ENCODE measurements around the gene CEP68.
A peak's percentile ranks its signal among the peaks of the same experiment; 100 is the strongest.

The CEP68 gene

DNA sequence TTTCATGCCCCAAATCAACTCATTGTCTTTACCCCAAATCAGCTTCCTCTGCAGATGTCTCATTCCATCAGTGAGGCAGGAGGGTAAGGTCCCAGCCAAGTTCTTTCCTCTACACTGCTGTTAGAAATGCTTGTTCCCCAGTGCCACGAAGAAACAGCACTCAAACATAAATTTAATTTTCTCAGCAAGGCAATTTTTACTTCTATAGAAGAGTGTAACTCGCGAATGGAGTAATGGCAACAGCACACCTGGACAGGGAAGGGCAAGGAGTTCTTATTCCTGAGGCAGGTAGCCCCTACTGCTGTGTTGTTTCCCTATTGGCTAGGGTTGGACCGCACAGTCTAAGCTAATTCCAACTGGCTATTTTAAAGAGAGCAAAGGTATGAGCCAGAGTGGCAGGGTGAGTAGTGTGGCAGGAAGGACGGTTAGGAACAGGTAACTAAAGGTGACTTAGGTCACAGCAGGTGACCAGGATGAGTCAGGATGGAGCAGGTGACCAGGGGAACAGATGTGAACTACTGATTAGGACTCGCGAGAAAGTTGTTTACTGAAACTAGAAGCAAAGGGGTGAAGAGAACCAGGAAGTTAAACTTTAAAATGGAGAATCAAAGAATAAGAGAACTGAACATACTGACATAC, 12.0 kb upstream of the CEP68 start:
- Histone ChIP-seq H3K36me3 (ENCODE audit: control insufficient read depth in 1 of 2, insufficient read depth in 2 of 2, low read length in 2 of 2) (no peaks in the 10 kb centered on the region), H3K27me3 (ENCODE audit: control insufficient read depth in 1 of 2, insufficient read depth in 2 of 2, low read length in 2 of 2) (no peaks in the 10 kb centered on the region)

DNA sequence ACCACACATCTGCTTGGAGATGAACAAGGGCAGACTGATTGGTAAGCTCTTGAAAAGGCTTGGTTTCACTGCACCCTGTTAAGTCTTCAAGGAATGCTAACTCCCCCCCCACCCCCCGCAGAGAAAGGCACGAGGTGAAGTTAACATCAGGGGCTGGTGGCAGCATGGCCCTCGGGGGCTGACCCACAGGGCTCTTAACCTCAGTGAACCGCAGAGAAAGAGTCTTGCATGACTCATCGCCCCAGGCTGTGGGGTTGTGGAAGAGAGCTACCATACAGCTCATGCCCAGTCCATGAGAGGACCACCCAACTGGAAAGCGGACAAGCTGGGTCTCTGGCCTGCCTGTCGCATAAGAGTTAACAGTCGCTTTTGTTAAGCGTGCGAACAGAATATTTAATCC, 10.6 kb upstream of the CEP68 start:
- H3K27ac ChIP-seq (ENCODE audit: low read depth, low read length): no peak overlapping the region
- no peak overlapping the region for H3K4me3 ChIP-seq (ENCODE audit: low read depth in 1 of 2, low read length in 2 of 2)
- H3K4me1 ChIP-seq (ENCODE audit: control insufficient read depth in 1 of 2, insufficient read depth in 2 of 2, low read length in 2 of 2): no peaks in the 10 kb centered on the region
- no peaks in the 10 kb centered on the region for H3K27me3 ChIP-seq (ENCODE audit: control insufficient read depth in 1 of 2, insufficient read depth in 2 of 2, low read length in 2 of 2)
- H3K36me3 ChIP-seq (ENCODE audit: control insufficient read depth in 1 of 2, insufficient read depth in 2 of 2, low read length in 2 of 2): no peaks in the 10 kb centered on the region
- H3K9ac ChIP-seq (ENCODE audit: low read depth in 1 of 2, low read length in 2 of 2): no peak overlapping the region
- H3K9me3 ChIP-seq (ENCODE audit: control insufficient read depth in 1 of 2, low read length in 2 of 2): peaks cover 5 to 9% of the 10 kb centered on the region in 2 donors

More for the DNA sequence above, 12.0 kb upstream of the CEP68 start:
- H3K9me3 ChIP-seq (ENCODE audit: control insufficient read depth in 1 of 2, low read length in 2 of 2): peaks cover 5 to 9% of the 10 kb centered on the region in 2 donors
- H3K4me1 ChIP-seq (ENCODE audit: control insufficient read depth in 1 of 2, insufficient read depth in 2 of 2, low read length in 2 of 2): peaks cover 0 to 3% of the 10 kb centered on the region in 2 donors
- no peak overlapping the region for H3K4me3 ChIP-seq (ENCODE audit: low read depth in 1 of 2, low read length in 2 of 2)
- no peak overlapping the region for H3K9ac ChIP-seq (ENCODE audit: low read depth in 1 of 2, low read length in 2 of 2)
- H3K27ac ChIP-seq (ENCODE audit: low read depth, low read length): no peak overlapping the region

DNA sequence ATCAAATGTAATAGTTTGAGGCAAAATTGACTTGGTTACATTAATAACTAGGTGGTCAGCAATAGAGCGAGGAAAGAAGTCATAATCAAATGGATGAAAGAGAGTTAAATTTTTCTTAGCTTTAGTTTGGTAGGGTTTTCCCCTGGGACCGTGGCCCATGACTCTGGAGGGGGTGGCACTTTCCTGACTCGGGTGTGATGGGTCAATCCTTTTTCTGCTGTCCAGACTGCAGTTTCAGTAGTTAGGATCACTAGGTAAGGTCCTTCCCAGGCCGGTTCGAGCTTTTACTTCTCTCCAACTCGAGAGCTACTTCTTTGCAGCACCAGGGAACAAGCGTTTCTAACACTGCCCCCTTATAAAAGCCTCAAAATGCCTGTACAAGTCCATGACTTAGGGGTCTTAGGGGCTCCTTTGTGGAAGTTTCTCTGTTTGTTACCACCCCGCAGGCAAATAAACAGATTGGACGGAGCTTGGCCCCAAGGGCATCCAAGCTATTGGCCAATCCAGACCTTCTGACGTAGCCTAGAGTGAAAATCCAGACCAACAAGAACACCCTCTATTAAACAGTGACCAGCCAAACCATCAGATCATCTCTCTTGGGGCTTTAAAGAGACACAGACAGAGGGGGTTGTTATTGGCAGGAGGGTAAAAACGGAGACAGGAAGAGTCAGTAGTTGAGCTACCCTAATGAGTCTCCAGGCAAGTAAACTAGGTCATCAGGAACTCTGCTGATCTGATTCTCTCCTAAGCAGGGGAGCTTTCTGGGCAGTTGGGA, 9.4 kb upstream of the CEP68 start:
- H3K4me1 ChIP-seq (ENCODE audit: control insufficient read depth in 1 of 2, insufficient read depth in 2 of 2, low read length in 2 of 2): no peaks in the 10 kb centered on the region
- no peaks in the 10 kb centered on the region for H3K36me3 ChIP-seq (ENCODE audit: control insufficient read depth in 1 of 2, insufficient read depth in 2 of 2, low read length in 2 of 2)
- no peak overlapping the region for H3K27ac ChIP-seq (ENCODE audit: low read depth, low read length)
- H3K4me3 ChIP-seq (ENCODE audit: low read depth in 1 of 2, low read length in 2 of 2): no peak overlapping the region
- no peaks in the 10 kb centered on the region for H3K27me3 ChIP-seq (ENCODE audit: control insufficient read depth in 1 of 2, insufficient read depth in 2 of 2, low read length in 2 of 2)
- no peak overlapping the region for H3K9ac ChIP-seq (ENCODE audit: low read depth in 1 of 2, low read length in 2 of 2)
- H3K9me3 ChIP-seq (ENCODE audit: control insufficient read depth in 1 of 2, low read length in 2 of 2): peaks cover 5 to 9% of the 10 kb centered on the region in 2 donors

DNA sequence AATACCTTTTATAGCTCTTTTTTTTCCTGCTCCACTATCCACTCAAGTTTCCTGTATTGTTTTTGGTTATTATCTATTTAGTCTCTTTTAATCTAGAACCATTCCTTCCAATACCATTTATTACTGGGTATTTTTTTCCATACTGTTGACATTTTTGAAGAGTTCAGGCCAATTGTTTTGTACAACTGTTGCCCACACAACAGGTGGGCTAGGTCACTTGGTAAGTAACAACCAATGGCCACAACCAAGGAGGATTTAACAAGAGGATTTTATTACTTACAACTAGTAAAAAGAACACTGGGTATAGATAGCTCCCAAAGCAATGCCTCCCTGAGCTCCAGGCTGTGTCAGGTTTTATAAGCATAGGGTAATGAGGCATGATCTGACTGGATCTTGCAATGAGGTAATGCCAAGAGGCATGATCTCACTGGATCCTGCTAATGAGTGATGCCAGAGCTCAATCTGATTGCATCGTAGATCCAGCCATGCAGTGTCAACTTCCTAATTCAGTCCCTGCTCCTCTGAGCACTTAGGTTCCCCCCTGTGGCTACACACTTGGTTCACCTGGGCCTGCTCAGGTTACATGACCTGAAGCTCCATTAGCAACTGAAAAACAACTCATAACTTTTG, 7.1 kb upstream of the CEP68 start:
- no peak overlapping the region for H3K27ac ChIP-seq (ENCODE audit: low read depth, low read length)
- no peak overlapping the region for H3K4me3 ChIP-seq (ENCODE audit: low read depth in 1 of 2, low read length in 2 of 2)
- no peaks in the 10 kb centered on the region for H3K36me3 ChIP-seq (ENCODE audit: control insufficient read depth in 1 of 2, insufficient read depth in 2 of 2, low read length in 2 of 2)
- no peaks in the 10 kb centered on the region for H3K27me3 ChIP-seq (ENCODE audit: control insufficient read depth in 1 of 2, insufficient read depth in 2 of 2, low read length in 2 of 2)
- H3K9me3 ChIP-seq (ENCODE audit: control insufficient read depth in 1 of 2, low read length in 2 of 2): peaks cover 2 to 3% of the 10 kb centered on the region in 2 donors
- no peak overlapping the region for H3K9ac ChIP-seq (ENCODE audit: low read depth in 1 of 2, low read length in 2 of 2)
- peaks cover 0 to 6% of the 10 kb centered on the region in 2 donors for H3K4me1 ChIP-seq (ENCODE audit: control insufficient read depth in 1 of 2, insufficient read depth in 2 of 2, low read length in 2 of 2)

DNA sequence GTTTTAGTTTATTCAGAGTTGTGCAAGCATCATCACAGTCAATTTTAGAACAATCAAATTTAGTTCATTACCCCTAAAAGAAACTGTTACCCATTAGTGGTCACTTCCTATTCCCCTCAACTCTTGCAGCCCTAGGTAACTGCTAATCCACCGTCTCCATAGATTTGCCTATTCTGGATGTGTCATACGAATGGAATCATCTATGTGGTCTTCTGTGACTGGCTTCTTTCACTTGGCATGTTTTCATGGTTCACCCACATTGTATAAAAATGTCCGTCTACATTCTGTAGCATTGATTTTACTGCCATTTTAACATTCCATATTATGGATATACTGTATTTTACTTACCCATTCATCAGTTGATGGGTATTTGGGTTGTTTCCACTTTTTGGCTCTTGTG, 5.3 kb upstream of the CEP68 start:
- no peak overlapping the region for H3K4me3 ChIP-seq (ENCODE audit: low read depth in 1 of 2, low read length in 2 of 2)
- no peak overlapping the region for H3K27ac ChIP-seq (ENCODE audit: low read depth, low read length)
- H3K9me3 ChIP-seq (ENCODE audit: control insufficient read depth in 1 of 2, low read length in 2 of 2): no peaks in the 10 kb centered on the region
- no peak overlapping the region for H3K9ac ChIP-seq (ENCODE audit: low read depth in 1 of 2, low read length in 2 of 2)
- H3K36me3 ChIP-seq (ENCODE audit: control insufficient read depth in 1 of 2, insufficient read depth in 2 of 2, low read length in 2 of 2): no peaks in the 10 kb centered on the region
- peaks cover 13 to 19% of the 10 kb centered on the region in 2 donors for H3K4me1 ChIP-seq (ENCODE audit: control insufficient read depth in 1 of 2, insufficient read depth in 2 of 2, low read length in 2 of 2)
- no peaks in the 10 kb centered on the region for H3K27me3 ChIP-seq (ENCODE audit: control insufficient read depth in 1 of 2, insufficient read depth in 2 of 2, low read length in 2 of 2)

DNA sequence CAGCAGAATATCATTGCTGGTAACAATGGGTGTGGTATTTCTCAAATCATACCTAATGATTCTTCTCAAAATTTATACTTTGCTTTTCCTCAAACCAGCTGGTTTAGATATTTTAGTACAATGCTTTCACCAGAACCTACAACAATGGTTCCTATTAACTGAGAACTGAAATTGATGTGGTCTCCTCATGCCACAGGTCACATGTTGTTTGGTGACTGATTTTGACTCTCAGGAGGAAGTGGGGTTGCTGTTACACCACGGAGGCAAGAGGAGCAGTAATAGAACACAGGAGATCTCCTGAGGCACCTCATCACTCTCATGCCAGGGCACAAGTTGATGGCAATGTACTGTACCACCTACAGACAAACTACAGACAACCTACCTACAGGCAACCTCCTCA, 3.0 kb upstream of the CEP68 start:
- Histone ChIP-seq H3K4me1 (ENCODE audit: control insufficient read depth in 1 of 2, insufficient read depth in 2 of 2, low read length in 2 of 2) (peaks cover 24 to 26% of the 10 kb centered on the region in 2 donors), H3K27me3 (ENCODE audit: control insufficient read depth in 1 of 2, insufficient read depth in 2 of 2, low read length in 2 of 2) (no peaks in the 10 kb centered on the region), H3K27ac (ENCODE audit: low read depth, low read length) (no peak overlapping the region), H3K4me3 (ENCODE audit: low read depth in 1 of 2, low read length in 2 of 2) (no peak overlapping the region), H3K36me3 (ENCODE audit: control insufficient read depth in 1 of 2, insufficient read depth in 2 of 2, low read length in 2 of 2) (no peaks in the 10 kb centered on the region), H3K9ac (ENCODE audit: low read depth in 1 of 2, low read length in 2 of 2) (no peak overlapping the region), H3K9me3 (ENCODE audit: control insufficient read depth in 1 of 2, low read length in 2 of 2) (no peaks in the 10 kb centered on the region)

DNA sequence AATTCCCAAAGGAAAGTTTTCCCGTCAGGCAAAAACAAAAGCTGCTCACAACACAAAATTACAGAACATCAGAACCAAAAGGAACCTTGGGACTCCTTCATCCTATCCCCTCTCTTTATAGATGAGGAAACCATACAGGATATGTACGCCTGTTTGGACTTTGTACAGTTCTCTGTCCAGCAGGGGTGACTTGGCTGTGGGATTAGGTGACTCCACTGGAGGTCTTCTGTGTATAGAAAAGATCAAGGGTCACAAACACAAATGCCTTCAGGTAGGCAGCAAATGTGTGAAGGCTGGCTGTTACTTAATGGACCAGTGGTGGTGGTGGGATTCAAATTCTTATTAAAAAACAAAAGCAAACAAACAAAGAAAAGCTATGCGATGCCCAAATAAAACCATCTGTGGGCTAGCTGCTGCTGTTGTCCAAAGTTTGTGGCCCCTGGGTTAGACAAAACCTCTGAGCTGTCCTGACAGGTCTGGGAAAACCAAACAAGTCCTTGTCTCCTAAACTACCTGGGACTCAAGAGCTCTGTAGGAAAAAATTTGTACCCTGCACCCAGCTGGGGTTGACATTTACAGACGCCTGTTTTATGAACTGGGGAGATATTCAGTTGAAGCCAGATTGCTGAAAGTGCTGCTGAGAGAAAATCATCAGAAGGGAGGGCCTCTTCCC, 1.3 kb upstream of the CEP68 start:
- no peak overlapping the region for H3K27ac ChIP-seq (ENCODE audit: low read depth, low read length)

DNA sequence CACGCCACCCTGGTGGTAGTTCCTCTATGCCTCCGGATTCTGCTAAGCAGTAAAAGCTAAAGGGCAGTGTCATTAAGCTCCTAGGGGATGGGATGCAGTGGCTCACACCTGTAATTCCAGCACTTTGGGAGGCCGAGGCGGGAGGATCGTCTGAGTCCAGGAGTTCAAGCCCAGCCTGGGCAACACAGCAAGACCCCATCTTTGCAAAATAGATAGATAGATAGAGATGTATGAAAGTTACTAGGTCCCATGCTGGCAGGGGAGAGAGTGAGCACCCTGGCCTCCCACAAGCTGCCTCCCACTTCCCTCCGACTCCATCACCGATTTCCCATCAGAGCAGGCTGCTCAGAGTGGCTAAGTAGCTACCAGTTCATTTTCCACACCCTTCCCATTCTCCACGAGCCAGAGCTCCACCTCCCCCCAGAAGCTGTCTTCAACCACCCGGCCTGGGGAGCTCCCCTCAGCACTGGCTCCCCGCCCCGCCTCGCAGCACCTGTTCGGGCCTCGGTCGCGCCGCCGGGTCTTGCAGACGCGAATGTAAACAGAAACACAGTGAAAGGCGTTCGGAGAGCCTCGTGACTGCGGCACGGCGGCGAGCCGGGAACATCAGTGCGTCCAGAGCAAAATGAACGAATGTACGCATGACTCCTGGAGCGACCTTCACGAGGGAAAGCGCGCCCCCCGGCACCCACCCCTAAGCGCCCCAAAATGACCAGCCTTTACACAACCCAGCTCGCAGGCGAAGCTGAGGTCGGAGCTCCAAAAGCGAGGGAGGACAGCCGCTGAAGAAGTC, 598 bp upstream of the CEP68 start:
- no peaks in the 10 kb centered on the region for H3K9me3 ChIP-seq (ENCODE audit: control insufficient read depth in 1 of 2, low read length in 2 of 2)
- H3K4me1 ChIP-seq (ENCODE audit: control insufficient read depth in 1 of 2, insufficient read depth in 2 of 2, low read length in 2 of 2): peaks cover 29 to 35% of the 10 kb centered on the region in 2 donors
- H3K4me3 ChIP-seq (ENCODE audit: low read depth in 1 of 2, low read length in 2 of 2): peak overlapping the region; percentile 80 to 84
- no peaks in the 10 kb centered on the region for H3K27me3 ChIP-seq (ENCODE audit: control insufficient read depth in 1 of 2, insufficient read depth in 2 of 2, low read length in 2 of 2)
- H3K9ac ChIP-seq (ENCODE audit: low read depth in 1 of 2, low read length in 2 of 2): peak overlapping the region; percentile 60 to 61
- peak overlapping the region; percentile 64 for H3K27ac ChIP-seq (ENCODE audit: low read depth, low read length)
- H3K36me3 ChIP-seq (ENCODE audit: control insufficient read depth in 1 of 2, insufficient read depth in 2 of 2, low read length in 2 of 2): no peaks in the 10 kb centered on the region

More for the DNA sequence above, 1.3 kb upstream of the CEP68 start:
- H3K4me3 ChIP-seq (ENCODE audit: low read depth in 1 of 2, low read length in 2 of 2): peak overlapping the region; percentile 80 to 84
- H3K36me3 ChIP-seq (ENCODE audit: control insufficient read depth in 1 of 2, insufficient read depth in 2 of 2, low read length in 2 of 2): no peaks in the 10 kb centered on the region
- H3K9ac ChIP-seq (ENCODE audit: low read depth in 1 of 2, low read length in 2 of 2): peak overlapping the region in 1 of 2 donors; percentile 60
- no peaks in the 10 kb centered on the region for H3K9me3 ChIP-seq (ENCODE audit: control insufficient read depth in 1 of 2, low read length in 2 of 2)
- H3K27me3 ChIP-seq (ENCODE audit: control insufficient read depth in 1 of 2, insufficient read depth in 2 of 2, low read length in 2 of 2): no peaks in the 10 kb centered on the region
- peaks cover 29 to 35% of the 10 kb centered on the region in 2 donors for H3K4me1 ChIP-seq (ENCODE audit: control insufficient read depth in 1 of 2, insufficient read depth in 2 of 2, low read length in 2 of 2)

DNA sequence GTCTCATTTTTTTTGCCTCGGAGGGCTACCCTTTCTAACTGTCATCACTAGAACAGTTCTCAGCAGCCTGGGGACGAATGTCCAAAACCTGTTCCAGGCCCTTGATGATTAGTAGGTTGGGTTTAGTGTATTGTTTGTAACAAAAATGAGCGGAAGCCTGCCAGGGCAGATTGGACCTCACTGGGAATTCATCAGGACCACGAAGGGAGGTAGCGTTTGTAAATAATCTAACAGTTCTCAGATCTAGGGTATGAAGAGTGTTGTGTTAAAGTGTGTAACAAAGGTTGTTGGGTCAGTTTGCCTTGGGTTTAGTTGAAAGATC, 799 bp downstream of the CEP68 start:
- no peaks in the 10 kb centered on the region for H3K36me3 ChIP-seq (ENCODE audit: control insufficient read depth in 1 of 2, insufficient read depth in 2 of 2, low read length in 2 of 2)
- peak overlapping the region; percentile 58 for H3K27ac ChIP-seq (ENCODE audit: low read depth, low read length)
- no peaks in the 10 kb centered on the region for H3K27me3 ChIP-seq (ENCODE audit: control insufficient read depth in 1 of 2, insufficient read depth in 2 of 2, low read length in 2 of 2)
- peak overlapping the region; percentile 80 to 84 for H3K4me3 ChIP-seq (ENCODE audit: low read depth in 1 of 2, low read length in 2 of 2)
- peaks cover 29 to 42% of the 10 kb centered on the region in 2 donors for H3K4me1 ChIP-seq (ENCODE audit: control insufficient read depth in 1 of 2, insufficient read depth in 2 of 2, low read length in 2 of 2)
- peak overlapping the region; percentile 25 to 64 for H3K9ac ChIP-seq (ENCODE audit: low read depth in 1 of 2, low read length in 2 of 2)
- H3K9me3 ChIP-seq (ENCODE audit: control insufficient read depth in 1 of 2, low read length in 2 of 2): no peaks in the 10 kb centered on the region
